OCI-LY1 (cell line): Measurements from ENCODE around the gene ZFHX3.

ENCODE experiments used
- H2AFZ ChIP-seq: fragments of 200-600 bp; sonication (generic), shearing (Covaris generic); 2 replicates; pipeline ENCODE4 v1.6.0; 2014; ENCODE audit warnings: antibody characterized with exemption, mild to moderate bottlenecking, low read length
- H3F3A ChIP-seq: fragments of 200-600 bp; sonication (generic), shearing (Covaris generic); 2 replicates; pipeline ENCODE4 v1.6.0; 2014; ENCODE audit warnings: mild to moderate bottlenecking, antibody characterized with exemption, low read length, moderate library complexity; ENCODE audit not compliant: insufficient read depth
- H3K27ac ChIP-seq: fragments of 200-600 bp; sonication (generic); 2 replicates; pipeline ENCODE4 v1.5.1; 2014; ENCODE audit warnings: low read length, mixed run types, mild to moderate bottlenecking, low read depth; ENCODE audit not compliant: poor library complexity, severe bottlenecking
- H3K27me3 ChIP-seq: fragments of 200-600 bp; sonication (generic); 2 replicates; pipeline ENCODE4 v1.6.0; 2014; ENCODE audit warnings: antibody characterized with exemption, mild to moderate bottlenecking, low read length, moderate library complexity; ENCODE audit not compliant: insufficient read depth
- H3K36me3 ChIP-seq: fragments of 200-600 bp; sonication (generic); 2 replicates; pipeline ENCODE4 v1.6.1; 2014; ENCODE audit warnings: mild to moderate bottlenecking, antibody characterized with exemption, low read length, moderate library complexity, mixed read lengths; ENCODE audit not compliant: insufficient read depth
- H3K4me1 ChIP-seq: fragments of 200-600 bp; sonication (generic); 2 replicates; pipeline ENCODE4 v1.5.1; 2014; ENCODE audit warnings: mild to moderate bottlenecking, low read length, moderate library complexity; ENCODE audit not compliant: insufficient read depth, severe bottlenecking
- H3K4me2 ChIP-seq: fragments of 200-600 bp; sonication (generic), shearing (Covaris generic); 2 replicates; pipeline ENCODE4 v1.6.1; 2014; ENCODE audit warnings: low read length
- H3K4me3 ChIP-seq: fragments of 200-600 bp; sonication (generic); 2 replicates; pipeline ENCODE4 v1.5.1; 2014; ENCODE audit warnings: low read length, low read depth, mild to moderate bottlenecking, mixed read lengths; ENCODE audit not compliant: poor library complexity, severe bottlenecking
- H3K79me2 ChIP-seq: fragments of 200-600 bp; shearing (Covaris generic); 2 replicates; pipeline ENCODE4 v1.6.1; 2016; ENCODE audit warnings: mixed run types, low read length, mixed read lengths; ENCODE audit not compliant: insufficient read depth
- H3K9ac ChIP-seq: fragments of 200-600 bp; sonication (generic), shearing (Covaris generic); 2 replicates; pipeline ENCODE4 v1.6.1; 2014; ENCODE audit warnings: mild to moderate bottlenecking, low read length, mixed read lengths
- H3K9me2 ChIP-seq: fragments of 200-600 bp; sonication (generic), shearing (Covaris generic); 2 replicates; pipeline ENCODE4 v1.6.1; 2014; ENCODE audit warnings: low read depth, mild to moderate bottlenecking, low read length, mixed read lengths
- H3K9me3 ChIP-seq: fragments of 200-600 bp; shearing (Covaris generic); 2 replicates; pipeline ENCODE4 v1.6.1; 2014; ENCODE audit warnings: low read length, mixed read lengths
- H4K20me1 ChIP-seq: fragments of 200-600 bp; sonication (generic), shearing (Covaris generic); 2 replicates; pipeline ENCODE4 v1.6.0; 2016; ENCODE audit warnings: mild to moderate bottlenecking, low read length; ENCODE audit not compliant: insufficient read depth
- EZH2 ChIP-seq: fragments of 200-600 bp; sonication (generic), shearing (Covaris generic); IDR thresholded peaks from 2 replicates; pipeline ENCODE4 v1.8.0; 2017; ENCODE audit warnings: borderline replicate concordance, mixed run types, mild to moderate bottlenecking, antibody characterized with exemption, low read length, moderate library complexity, mixed read lengths
- TF ChIP-seq, protein P1 (sequence below): fragments of 200-600 bp; sonication (generic), shearing (Covaris generic); IDR thresholded peaks from 2 replicates; pipeline ENCODE4 v1.5.1; 2017; ENCODE audit warnings: mild to moderate bottlenecking, antibody characterized with exemption, low read length, moderate library complexity, mixed read lengths

The ZFHX3 gene

DNA sequence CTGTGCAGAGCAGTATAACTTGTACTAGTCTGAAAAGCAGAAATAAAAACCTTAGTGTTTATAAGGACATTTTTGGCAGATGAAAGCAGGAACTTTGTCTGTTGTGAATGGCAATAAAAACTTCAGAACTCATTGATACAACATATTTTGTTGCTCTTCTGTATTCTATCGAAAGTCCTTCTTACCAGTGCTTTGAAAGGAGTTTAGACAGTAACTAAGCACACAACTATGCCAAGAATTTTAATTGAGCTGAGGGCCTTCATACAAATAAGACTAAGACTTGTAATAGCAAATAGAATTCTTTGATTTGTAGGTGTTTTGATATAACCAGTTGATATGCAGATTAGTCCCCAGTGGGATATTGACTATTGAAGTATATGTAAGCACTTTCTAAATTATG lies 308.4 kb downstream of the ZFHX3 start:
- H3K4me2 ChIP-seq, result no peak overlapping the region

GRCh38 chr16:72736074-72736473 lies 311.9 kb downstream of the ZFHX3 start:
- Histone ChIP-seq H3K27me3 (no peaks in the 10 kb centered on the region), H3K9ac (no peak overlapping the region), H3K27ac (no peak overlapping the region), H3K9me2 (no peaks in the 10 kb centered on the region), H3K79me2 (no peaks in the 10 kb centered on the region), H3K4me2 (no peak overlapping the region), H3F3A (no peaks in the 10 kb centered on the region), H4K20me1 (no peaks in the 10 kb centered on the region), H3K9me3 (no peaks in the 10 kb centered on the region), H3K4me3 (no peak overlapping the region), H3K4me1 (no peaks in the 10 kb centered on the region), H3K36me3 (no peaks in the 10 kb centered on the region), H2AFZ (no peak overlapping the region)
- TF ChIP-seq, protein P1, sequence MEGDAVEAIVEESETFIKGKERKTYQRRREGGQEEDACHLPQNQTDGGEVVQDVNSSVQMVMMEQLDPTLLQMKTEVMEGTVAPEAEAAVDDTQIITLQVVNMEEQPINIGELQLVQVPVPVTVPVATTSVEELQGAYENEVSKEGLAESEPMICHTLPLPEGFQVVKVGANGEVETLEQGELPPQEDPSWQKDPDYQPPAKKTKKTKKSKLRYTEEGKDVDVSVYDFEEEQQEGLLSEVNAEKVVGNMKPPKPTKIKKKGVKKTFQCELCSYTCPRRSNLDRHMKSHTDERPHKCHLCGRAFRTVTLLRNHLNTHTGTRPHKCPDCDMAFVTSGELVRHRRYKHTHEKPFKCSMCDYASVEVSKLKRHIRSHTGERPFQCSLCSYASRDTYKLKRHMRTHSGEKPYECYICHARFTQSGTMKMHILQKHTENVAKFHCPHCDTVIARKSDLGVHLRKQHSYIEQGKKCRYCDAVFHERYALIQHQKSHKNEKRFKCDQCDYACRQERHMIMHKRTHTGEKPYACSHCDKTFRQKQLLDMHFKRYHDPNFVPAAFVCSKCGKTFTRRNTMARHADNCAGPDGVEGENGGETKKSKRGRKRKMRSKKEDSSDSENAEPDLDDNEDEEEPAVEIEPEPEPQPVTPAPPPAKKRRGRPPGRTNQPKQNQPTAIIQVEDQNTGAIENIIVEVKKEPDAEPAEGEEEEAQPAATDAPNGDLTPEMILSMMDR, result no peak
- no peak for TF ChIP-seq EZH2

More for the DNA sequence above, 308.4 kb downstream of the ZFHX3 start:
- H3K79me2 ChIP-seq, result no peaks in the 10 kb centered on the region
- H2AFZ ChIP-seq, result no peak overlapping the region
- H3K27ac ChIP-seq, result no peak overlapping the region
- no peaks in the 10 kb centered on the region for H4K20me1 ChIP-seq
- no peak overlapping the region for H3K4me3 ChIP-seq
- H3K36me3 ChIP-seq, result no peaks in the 10 kb centered on the region
- no peak overlapping the region for H3K9ac ChIP-seq
- H3K4me1 ChIP-seq, result no peaks in the 10 kb centered on the region
- no peaks in the 10 kb centered on the region for H3F3A ChIP-seq
- TF ChIP-seq, protein P1, result no peak
- no peak for TF ChIP-seq EZH2
- no peaks in the 10 kb centered on the region for H3K27me3 ChIP-seq
- H3K9me2 ChIP-seq, result no peaks in the 10 kb centered on the region
- H3K9me3 ChIP-seq, result no peaks in the 10 kb centered on the region
